AG04450 (cell line): Measurements from ENCODE around the gene RHO. TPM values are rescaled to one million over a fixed set of nuclear protein-coding genes. Genes with fewer than 3 reads are reported as not detected.

ENCODE experiments used
- CTCF ChIA-PET: fragments of 300-600, 350-600 bp; formaldehyde crosslinking; extraction: SDS; loops from one replicate; lab custom pipeline; 2022; ENCODE audit warnings: antibody characterized with exemption, inconsistent platforms; lab: Charles Lee
- POLR2A ChIA-PET: fragments of 350-600 bp; formaldehyde crosslinking; extraction: SDS; loops from one replicate; lab custom pipeline; 2021; ENCODE audit warnings: antibody characterized with exemption, inconsistent platforms; lab: Yijun Ruan, JAX
- DNase-seq: peaks from one replicate; pipeline ENCODE4 v3.0.0-alpha.2; 2011; ENCODE audit warnings: low read depth, low spot score
- H3K27ac ChIP-seq: one replicate; pipeline ENCODE4 v1.5.1; 2012; ENCODE audit warnings: low read depth, low read length, control low read depth
- H3K27me3 ChIP-seq: one replicate; pipeline ENCODE4 v1.6.0; 2012; ENCODE audit warnings: low read length; ENCODE audit not compliant: control insufficient read depth, insufficient read depth
- H3K4me3 ChIP-seq: 2 replicates; pipeline ENCODE4 v1.5.1; 2011; ENCODE audit warnings: mild to moderate bottlenecking, low read depth, low read length, control low read depth
- H3K9me3 ChIP-seq: 2 replicates; pipeline ENCODE4 v1.5.1; 2012; ENCODE audit warnings: low read length; ENCODE audit not compliant: control insufficient read depth, insufficient read depth
- polyA plus RNA-seq: library from polyadenylated mRNA; depleted of rRNA; stranded (reverse); fragments of >200 nt; gene quantifications from 2 replicates; pipeline ENCODE4 v1.2.3, GENCODE V29; 2011
- TF ChIP-seq, protein P1 (sequence below): IDR thresholded peaks from 2 replicates; pipeline ENCODE4 v1.5.1; 2011; ENCODE audit warnings: low read depth, low read length, control low read depth, inconsistent platforms

The RHO gene
- polyA plus RNA-seq, 1 experiment: not detected

DNA sequence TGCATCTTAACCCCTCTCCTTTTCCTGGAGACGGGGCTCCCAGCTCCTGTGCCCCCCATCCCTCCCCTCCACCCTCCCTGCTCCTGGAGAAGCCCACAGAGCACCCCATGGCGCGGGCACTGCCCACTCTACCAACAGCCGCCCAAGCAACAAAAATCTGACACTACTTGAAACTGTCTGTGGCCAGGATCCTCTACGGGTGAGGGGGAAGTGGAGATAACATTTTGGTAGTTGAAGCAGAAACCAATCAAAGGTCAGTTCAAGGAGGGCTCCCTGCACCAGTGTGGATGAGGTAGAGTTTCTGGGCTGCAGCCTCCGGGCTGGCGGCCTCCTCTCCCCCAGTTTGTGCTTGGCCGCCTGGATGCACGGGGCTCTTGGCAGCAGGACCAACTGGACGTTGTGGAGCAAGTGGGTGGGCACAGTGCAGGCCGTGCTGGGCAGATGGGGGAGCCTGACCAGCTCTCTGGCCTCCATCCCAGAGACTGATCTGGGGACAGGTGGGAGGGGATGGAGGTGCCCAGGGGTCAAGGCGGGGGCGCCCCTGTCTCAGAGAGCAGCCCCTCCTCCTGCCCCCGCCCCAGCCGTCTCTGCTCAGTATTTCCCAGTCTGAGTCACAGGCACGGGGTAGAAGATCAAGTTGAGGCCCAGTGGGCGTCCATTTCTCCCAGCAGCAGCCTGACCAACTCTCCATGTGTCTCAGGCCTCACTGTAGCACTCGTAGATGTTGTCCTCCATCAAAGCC lies 27.3 kb downstream of the RHO start:
- no peak for DNase-seq
- TF ChIP-seq, protein P1, sequence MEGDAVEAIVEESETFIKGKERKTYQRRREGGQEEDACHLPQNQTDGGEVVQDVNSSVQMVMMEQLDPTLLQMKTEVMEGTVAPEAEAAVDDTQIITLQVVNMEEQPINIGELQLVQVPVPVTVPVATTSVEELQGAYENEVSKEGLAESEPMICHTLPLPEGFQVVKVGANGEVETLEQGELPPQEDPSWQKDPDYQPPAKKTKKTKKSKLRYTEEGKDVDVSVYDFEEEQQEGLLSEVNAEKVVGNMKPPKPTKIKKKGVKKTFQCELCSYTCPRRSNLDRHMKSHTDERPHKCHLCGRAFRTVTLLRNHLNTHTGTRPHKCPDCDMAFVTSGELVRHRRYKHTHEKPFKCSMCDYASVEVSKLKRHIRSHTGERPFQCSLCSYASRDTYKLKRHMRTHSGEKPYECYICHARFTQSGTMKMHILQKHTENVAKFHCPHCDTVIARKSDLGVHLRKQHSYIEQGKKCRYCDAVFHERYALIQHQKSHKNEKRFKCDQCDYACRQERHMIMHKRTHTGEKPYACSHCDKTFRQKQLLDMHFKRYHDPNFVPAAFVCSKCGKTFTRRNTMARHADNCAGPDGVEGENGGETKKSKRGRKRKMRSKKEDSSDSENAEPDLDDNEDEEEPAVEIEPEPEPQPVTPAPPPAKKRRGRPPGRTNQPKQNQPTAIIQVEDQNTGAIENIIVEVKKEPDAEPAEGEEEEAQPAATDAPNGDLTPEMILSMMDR: no peak
- ChIA-PET POLR2A (no interaction called here), CTCF (interaction anchor here (0.5 to 2.9 kb wide), 3 partner anchors 8 to 173 kb away, joined by 3 to 6 read pairs (median 4); no protein-coding TSS in a partner anchor)
- Histone ChIP-seq H3K27me3 (no peaks in the 10 kb centered on the region), H3K27ac (no peak overlapping the region), H3K4me3 (no peak overlapping the region), H3K9me3 (no peaks in the 10 kb centered on the region; the same call in 1 of the 2 replicates)

DNA sequence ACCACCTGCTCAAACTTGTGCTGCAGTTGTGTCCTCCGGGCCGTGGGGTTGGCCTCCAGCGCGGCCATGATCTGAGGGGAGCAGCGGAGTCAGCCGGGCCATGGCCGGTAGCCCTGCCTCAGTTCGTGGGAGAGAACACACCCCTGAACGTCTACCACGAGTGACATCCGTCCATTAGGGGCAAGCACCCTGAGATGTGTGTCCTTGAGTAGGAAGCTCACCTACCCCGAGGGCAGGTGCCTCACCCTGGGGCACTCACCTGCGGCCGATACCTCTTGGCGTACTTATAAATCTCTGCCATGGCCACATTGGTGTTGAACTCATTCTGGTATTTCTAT lies 27.9 kb downstream of the RHO start:
- no peaks in the 10 kb centered on the region; the same call in 1 of the 2 replicates for H3K9me3 ChIP-seq
- no peak overlapping the region for H3K27ac ChIP-seq
- ChIA-PET POLR2A (no interaction called here), CTCF (interaction anchor here (2.9 kb wide), 1 partner anchor 66 kb away, joined by 6 read pairs; no protein-coding TSS in a partner anchor)
- TF ChIP-seq, protein P1: no peak
- no peak for DNase-seq
- H3K27me3 ChIP-seq: no peaks in the 10 kb centered on the region
- no peak overlapping the region for H3K4me3 ChIP-seq

DNA sequence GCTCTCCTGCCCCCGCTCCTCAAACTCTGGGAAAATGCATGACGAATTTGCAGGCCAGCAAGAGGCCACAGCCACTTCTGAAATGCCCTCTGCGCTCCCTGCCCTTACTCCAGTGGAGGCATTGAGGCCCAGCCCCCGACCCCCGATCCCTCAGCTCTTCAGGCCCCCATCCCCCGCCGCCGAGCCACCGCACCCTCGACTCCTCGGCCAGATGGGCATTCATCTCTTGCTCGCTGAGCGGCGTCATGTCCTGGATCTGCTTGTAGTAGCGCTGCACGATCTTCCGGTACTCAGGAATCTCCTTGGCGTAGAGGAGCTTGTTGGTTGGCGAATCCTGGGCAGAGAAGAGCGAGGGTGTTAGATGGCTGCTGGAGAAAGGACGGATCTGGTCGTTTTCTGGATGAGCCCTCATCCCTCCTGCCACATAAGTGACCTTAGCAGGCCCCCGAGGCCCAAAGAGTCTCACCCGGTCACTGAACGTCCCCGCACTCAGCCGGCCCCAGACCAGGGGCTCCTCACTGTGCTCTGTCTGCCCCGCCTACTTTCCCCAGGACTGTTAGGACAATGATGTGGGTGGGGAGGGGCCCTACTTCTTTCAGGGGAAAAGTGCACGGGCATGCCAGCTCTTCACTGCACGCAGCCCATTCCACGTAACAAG lies 28.6 kb downstream of the RHO start:
- CTCF ChIA-PET: interaction anchor here (2.9 kb wide), 1 partner anchor 67 kb away, joined by 6 read pairs; no protein-coding TSS in a partner anchor

DNA sequence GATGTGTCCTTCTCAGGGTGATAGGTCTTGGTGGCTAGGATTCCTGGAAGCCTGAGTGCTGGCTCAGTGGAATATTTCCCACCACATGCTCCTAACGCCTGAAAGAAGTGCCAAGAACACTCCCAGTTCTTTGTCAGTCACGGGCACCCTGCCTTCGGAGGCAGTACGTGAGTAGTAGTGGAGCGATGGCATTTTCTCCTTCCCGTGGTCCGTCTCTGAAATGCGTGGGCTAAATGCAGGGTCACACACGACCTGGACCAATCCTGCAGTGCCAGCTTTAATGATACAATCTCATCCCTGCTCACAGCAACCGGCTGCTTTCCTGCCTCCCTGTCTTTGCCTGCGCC lies 29.1 kb downstream of the RHO start:
- ChIA-PET CTCF (interaction anchor here (0.5 kb wide), 1 partner anchor 181 kb away, joined by 5 read pairs; no protein-coding TSS in a partner anchor), POLR2A (no interaction called here)
- no peaks in the 10 kb centered on the region; the same call in 1 of the 2 replicates for H3K9me3 ChIP-seq
- no peak overlapping the region for H3K4me3 ChIP-seq
- no peak overlapping the region for H3K27ac ChIP-seq
- TF ChIP-seq, protein P1: no peak
- H3K27me3 ChIP-seq: no peaks in the 10 kb centered on the region
- DNase-seq: no peak

More for the DNA sequence above, 28.6 kb downstream of the RHO start:
- H3K27me3 ChIP-seq: no peaks in the 10 kb centered on the region
- no peak for DNase-seq
- H3K27ac ChIP-seq: no peak overlapping the region
- no peak overlapping the region for H3K4me3 ChIP-seq
- POLR2A ChIA-PET: no interaction called here
- TF ChIP-seq, protein P1: no peak
- no peaks in the 10 kb centered on the region; the same call in 1 of the 2 replicates for H3K9me3 ChIP-seq
